GM18508 (cell line): ENCODE results near the gene MME.
"Not testable (repeated sequence)": the region's sequence is repeated elsewhere in the genome, so short reads cannot be mapped to it uniquely, and the experiment has no call there.

Experiments
- ATAC-seq: cut with Tn5 transposase; IDR thresholded peaks from one replicate; pipeline ENCODE4 v1.9.1; 2021; ENCODE audit warnings: moderate number of reproducible peaks; ENCODE audit not compliant: insufficient read depth, unreplicated experiment

The MME gene

DNA sequence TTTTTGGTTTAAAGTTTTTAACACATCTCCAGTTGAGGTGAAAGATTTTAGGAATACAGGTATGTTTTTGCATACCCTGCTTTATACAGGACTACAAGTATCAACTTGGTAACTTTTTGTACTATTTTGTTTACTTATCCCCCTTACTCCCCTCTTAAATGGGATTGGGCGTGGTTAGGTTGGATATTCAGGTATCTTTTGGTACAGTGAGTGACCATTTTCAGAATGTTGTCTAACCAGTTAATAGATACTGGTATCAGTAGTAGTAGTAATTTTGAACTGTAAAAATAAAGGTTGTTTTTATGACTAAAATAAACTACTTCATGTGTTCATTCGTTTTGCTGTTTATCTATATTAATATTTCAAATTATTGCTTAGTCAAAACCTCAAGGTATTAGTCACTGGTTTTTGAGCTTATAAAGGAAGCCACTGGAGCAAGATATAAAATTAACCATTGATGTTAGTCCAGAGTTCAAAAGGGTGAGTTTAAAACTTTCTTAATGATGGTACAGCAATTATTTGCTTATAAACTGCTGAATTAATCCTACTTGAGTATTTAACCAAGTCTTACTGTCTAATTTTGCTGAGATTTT, 3.3 kb downstream of the MME start:
- ATAC-seq, result no peak

DNA sequence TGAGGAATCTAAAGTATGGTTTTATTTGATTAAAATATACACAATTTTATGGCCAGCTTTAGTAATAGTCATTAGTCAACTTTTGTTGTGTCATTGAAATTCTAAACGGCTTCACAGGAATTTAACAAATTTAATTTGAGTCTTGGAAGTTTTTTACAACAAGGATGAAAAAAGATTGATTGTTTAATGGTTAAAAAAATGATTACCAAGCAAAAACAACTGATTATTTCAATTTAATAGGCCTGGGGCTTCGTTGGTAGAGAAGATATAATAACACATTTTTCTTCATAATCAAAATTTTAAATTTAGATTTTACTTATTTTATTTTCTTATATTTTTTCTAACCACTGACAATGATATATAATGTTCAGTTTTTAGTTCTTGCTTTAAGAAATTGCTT, 4.4 kb downstream of the MME start:
- ATAC-seq, result no peak

DNA sequence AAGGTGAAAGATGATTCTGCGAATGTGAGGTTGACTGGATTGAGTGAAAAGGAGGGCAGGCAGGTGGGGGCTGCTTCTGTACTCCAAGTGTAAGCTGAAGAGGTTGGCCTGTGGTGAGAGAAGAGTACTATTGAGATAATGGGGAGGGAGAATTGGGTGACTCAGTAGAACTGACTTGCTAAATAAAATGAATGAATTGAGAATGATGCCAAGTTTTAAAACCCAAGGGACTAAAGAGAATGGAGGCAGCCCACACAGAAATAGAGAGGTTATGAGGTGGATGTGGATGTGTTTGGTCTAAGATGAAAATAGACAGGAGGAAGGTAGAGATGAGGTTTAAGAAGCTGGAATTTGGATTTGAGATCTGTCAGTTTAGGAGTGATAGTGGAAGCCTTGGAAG, 5.9 kb downstream of the MME start:
- ATAC-seq, result no peak

DNA sequence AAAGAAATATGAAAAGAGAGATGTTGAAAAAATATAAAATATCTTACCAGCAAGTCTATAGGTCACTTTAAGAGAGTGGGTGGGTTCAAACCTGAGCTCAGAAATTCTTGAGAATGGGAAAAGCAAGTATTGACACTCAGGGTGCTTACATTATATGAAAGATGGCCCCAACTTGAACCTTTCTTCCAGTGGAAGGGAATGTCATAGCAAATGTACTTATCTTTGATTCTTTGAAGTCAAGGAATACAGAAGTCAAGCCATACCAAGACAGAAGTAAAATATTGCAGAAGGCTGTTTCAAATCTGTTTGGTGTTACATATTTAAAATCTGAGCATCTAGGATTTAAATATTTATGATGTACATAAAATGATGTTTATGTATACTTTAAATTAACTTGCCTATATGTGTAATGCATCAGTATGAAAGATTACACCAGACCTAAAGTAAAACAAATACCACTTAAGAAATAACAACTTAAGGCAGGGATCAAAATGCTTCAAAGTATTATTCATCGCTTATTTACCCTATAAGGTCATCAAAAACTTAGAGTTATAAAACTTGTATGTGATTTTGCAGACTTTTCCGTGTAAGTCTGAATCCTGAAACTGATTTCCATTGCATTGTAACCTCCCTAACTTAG, 8.7 kb downstream of the MME start:
- ATAC-seq, result no peak

DNA sequence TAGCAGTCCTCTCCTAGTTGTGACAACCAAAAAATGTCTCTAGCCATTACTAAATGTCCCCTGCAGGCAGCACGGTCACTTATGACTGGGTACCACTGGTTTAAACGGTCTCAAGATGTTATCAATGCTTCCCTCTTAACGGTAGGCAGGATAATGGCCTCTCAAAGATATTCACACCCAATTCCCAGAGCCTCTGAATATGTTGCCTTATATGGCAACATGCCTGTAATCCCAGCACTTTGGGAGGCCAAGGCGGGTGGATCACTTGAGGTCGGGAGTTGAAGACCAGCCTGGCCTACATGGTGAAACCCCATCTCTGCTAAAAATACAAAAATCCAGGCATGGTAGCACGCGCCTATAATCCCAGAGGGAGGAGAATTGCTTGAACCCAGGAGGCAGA, 9.4 kb downstream of the MME start:
- ATAC-seq, result no peak

DNA sequence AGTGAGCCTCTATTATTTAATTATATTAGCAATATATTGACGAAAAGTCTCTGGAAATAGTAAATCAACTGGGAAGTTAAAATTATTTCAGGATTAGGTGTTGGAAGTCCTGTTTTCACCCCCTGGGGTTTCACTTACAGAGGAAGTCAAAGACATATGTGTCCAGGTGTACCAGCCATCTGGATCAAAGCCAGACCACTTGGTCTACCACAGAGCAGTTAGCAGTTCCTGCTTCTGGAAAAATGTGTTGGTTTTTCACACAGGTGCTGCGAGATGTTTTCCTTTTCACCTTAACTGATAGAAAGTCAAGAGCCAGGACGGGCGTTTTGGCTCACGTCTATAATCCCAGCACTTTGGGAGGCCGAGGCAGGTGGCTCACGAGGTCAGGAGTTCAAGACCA, 13.1 kb downstream of the MME start:
- ATAC-seq, result no peak

DNA sequence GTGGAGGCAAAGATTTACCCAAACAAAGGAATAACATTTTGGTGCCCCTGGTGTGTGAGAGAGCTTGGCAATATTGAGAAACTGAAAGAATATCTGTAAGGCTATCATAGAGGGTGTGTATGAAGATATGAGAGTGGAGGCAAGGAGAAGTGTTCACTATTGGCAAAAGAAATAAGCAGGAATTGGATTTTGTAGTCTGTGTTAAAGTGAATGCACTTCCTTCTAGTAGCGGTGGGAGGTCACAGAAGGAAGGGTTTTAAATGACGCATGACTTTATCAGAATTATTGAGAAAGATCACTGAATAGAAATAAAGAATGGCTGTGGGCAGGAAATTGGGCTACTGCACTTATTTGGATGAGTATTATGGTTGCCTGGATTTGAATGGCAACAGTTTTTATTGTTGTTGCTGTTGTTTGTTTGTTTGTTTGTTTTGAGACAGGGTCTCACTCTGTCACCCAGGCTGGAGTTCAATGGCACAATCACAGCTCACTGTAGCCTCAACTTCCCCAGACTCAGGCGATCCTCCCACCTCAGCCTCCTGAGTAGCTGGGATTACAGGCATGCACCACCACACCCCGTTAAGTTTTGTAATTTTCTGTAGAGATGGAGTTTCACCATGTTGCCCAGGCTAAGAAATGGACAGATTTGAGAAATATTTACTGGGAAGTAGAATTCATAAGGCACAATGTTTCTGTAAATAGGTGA, 16.3 kb downstream of the MME start:
- ATAC-seq, result no peak

DNA sequence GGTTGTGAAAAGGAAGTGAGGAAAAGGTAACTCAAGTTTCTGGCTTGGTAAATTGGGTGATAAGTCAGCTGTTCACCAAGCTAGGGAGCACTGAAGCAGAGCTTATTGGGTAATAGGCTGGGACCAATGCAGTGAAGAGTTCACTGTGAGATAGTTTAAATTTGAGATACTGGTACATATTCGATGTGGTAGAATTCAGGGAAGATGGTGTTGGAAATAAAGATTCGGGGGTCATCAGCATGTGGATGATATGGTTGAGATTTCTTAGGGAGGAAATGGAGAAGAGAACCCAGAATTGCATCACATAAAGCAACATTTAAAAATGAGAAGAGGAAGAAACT, 16.9 kb downstream of the MME start:
- ATAC-seq, result no peak

DNA sequence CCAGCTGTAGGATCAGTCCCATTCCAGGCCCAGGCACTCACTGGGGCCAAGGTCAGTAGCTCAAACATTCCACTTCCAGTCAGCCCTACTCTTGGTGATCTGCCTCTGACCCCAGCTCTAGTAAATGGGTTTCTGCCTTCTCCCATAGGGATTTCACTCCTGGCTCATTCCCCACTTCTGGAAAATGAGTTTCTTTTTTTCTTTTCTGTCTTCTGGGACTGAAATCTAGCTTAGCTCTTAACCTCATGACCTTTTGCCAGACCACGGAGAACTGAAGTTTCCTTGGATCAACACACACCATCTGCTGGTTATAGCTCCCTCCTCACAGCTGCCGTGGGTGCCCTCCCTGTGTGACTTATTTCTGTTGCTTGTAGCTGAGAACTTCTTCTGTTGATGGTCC, 21.3 kb downstream of the MME start:
- no peak for ATAC-seq

DNA sequence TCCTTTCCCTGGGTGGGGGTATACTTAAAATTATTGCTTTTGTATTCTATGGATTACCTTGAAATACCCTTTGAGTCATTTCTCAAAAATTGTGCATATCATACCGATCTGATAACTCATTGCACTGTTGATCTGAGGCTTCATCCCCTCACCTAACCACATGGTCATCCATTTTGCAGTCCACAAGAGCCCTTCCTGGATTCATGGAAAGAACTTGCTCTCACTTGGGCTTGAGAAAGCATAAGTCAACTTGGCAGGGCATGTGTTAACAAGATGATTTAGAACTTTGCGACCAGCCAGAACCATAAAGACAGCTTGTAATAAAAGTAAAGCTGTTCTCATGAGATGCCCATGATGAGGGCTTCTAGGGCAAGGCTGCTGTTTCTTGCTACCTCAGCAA, 22.2 kb downstream of the MME start:
- ATAC-seq, result no peak

DNA sequence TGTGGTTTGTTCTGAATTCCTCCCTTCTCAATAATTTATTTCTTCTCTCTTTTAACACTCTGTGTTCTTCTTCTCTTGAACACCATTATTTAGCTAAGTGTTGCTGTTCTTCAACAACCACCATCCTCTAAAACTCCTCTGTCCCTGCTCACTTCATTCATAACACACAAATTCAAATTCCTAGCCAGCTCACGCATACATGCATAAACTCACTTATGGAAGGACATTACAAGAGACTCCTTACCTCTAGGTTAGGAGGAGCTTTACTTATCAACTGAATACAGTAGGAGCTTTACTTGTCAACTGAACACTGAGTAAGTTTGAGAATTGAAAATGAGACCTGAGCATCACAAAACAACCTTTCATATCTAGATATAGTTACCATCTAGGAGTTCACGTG, 23.6 kb downstream of the MME start:
- ATAC-seq, result no peak

DNA sequence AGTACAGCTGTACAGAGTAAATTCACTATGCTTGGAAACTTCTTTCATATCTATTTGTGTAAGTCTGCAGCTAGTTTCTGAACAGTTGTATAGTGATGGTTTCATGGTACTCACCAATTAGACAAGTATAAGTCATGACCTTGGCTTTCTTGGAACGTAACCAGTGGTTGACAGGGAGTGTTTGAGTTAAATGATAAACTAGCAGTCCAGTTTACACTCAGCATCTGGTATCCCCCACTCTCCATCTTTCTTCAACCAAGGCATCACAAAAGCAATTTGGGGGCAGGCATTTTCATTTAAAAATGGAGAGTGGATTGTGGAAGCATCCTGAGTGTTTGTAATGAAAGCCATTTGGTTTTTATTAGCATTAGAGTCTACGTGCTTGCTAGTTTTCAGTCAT, 26.0 kb downstream of the MME start:
- no peak for ATAC-seq

DNA sequence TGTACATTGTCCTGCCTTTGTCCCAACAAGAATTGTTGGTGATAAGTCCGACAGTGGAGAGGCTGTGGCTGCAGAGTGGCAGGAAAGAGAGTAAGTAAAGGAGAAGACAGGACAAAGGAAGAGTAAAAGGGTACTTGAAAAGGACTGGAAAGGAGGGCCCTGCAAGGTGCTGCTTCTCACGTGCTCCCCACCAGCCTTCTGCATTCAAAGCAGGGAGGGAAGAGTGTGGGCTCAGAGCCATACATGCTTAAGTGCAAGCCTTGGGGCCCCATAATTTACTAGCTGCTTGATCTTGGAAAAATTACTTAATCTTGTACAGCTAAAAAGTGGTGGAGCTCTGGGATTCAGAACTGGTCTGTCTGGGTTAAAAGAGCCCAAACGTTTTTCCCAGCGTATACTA, 29.9 kb downstream of the MME start:
- no peak for ATAC-seq

DNA sequence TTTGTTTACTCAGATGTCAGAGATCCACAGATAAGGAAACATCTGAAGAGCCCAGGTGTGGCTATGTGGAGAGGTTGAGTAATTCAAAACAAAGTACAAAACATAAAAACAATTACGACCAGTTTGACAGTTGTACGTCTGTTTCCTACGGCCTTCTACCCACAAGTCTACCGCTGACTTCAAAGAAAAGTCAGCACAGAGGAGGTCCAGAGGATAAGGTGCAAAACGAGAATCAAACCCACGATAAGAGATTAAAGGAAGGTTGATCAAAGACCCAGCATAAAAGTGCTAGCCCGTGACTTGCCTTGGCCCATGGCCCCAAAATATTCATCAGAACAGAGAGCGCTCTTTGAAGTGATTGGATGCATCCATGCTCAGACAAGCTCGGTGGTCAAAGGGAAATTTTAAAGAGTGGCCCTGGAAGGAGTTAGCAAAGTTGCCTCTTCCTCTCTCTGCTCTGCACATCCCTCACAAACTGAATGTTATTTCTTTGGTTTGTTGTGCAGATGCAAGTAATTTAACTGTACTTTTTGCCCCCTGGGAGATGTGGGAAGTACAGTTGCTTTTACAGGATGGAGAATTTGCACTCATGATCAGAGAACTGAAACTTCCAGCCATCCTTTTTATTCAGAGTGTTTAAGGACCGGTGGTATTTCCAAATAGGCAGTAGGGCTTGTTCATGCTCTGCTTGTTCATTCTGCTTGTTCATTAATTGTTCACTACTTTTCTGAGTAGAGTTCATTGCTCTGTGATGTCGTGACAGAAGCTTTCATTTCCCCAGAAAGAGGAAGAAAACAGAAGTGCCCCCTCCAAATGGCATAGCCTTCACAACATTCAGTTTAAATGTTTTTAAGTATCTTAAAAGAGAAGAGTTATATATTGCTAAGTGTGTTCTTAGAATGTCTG, 31.1 kb downstream of the MME start:
- no peak for ATAC-seq

DNA sequence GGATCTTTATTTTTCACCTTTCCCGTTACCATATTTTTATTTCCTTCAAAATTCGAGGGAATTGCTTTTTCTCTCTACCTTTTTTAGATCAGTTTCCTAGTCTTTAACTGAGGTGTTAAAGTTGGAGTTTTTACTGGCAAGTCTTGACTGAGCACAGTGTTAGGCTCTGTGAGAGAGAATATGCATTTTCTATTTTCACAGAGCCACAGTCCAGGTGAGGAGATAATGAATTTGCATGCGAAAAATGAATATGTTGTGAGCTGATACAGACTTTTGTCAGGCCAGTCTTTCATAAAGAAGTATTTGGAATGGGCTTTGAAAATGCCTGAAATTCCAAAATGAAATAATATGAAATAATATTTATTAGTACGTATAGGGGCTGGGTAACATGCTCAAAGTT, 31.9 kb downstream of the MME start:
- no peak for ATAC-seq

DNA sequence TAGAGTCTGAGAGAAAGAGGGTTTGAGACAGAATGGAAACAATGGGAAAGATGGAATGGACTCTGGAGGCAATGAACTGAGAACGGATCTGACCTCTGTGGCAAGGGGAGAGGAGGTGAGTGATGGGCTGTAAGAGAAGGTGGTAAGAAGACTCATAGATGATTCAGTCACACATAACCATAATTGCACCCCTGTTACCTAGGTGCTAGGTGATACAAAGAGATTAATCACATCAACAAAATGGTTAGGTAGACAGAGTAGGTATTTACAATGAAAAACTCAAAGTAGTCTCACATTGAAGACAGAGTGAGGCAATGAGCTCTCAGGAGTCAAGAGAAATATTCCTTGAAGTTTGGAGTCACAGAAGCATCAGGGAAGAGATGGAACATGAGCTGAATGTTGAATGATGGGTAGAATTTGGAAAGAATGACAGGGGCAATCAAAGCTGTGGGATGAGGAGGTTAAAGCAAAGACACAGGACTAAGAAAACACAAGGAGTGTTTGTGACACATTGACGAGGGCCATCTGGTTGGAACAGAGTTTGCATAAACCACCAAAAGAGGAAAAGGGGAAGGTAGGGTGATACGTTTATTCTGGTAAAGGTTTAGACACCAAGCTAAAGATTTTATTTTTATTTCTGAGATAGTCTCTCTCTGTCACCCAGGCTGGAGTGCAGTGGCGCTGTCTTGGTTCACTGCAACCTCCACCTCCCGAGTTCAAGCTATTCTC, 32.7 kb downstream of the MME start:
- no peak for ATAC-seq

DNA sequence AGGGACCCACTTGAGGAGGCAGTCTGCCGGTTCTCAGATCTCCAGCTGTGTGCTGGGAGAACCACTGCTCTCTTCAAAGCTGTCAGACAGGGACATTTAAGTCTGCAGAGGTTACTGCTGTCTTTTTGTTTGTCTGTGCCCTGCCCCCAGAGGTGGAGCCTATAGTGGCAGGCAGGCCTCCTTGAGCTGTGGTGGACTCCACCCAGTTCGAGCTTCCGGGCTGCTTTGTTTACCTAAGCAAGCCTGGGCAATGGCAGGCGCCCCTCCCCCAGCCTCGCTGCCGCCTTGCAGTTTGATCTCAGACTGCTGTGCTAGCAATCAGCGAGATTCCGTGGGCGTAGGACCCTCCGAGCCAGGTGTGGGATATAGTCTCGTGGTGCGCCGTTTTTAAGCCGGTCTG, 44.6 kb downstream of the MME start:
- not testable (repeated sequence) for ATAC-seq

DNA sequence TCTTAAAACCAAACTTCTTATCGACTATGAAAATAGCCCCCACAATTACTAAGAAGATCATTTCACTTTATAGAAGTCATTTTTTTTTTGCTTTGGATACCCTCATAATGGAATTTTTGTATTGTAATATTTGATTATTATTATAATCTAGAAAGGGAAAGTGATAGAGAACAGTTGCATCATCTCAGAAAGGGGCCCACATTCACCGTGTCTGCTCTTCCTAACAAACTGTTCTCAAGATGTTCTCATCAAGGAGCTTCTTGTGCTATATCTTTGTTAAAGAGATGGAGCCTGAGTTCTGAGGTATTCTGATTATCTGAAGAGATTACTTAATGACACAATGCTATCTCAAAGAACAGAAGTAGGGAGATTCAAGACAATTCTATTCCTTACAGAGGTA, 49.3 kb downstream of the MME start:
- ATAC-seq, result no peak

DNA sequence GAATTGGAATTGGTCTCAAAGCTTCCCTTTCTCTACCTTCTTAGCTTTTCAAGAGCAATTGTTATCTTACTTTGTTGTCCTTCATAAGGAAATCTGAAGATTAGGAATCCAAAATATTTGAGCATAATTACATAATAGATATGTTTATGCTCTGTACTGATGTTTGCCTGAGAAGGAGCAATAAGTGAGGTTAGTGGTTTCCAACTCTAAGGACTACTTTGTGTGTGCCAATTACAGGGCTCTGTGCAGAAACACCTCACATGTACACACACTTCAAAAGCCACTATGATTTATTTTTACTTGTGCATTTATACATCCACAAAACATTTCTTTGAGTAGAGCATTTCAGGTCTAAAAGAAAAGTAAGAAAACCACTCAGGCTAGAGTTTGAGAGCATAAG, 49.9 kb downstream of the MME start:
- ATAC-seq, result no peak

DNA sequence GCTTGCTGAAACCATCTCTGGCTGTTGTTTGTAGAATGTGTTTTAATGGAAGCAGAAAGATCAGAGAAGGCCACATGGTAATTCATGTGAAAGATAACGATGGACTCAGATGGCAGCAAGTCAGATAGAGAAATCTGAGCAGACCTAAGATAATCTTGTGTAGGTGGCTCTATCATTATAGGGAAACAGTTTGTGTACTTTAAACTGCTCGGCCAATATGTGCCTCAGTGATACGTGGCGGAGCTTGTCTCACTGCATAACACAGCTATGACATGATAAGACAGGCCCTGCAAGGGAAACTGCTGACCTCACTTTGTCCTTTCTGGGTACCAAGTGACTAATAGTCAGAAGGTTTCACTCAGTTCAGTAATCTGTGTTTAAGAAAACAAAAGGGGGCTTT, 51.0 kb downstream of the MME start:
- ATAC-seq, result peak; percentile 91
